NB4 (cell line): ENCODE results near the gene SFI1.
"Not testable (repeated sequence)": the region's sequence is repeated elsewhere in the genome, so short reads cannot be mapped to it uniquely, and the experiment has no call there.

Experiments used
- MAX ChIP-seq: IDR thresholded peaks from 2 replicates; pipeline ENCODE4 v1.6.1; 2011; ENCODE audit warnings: low read depth, low read length
- POLR2A ChIP-seq: IDR thresholded peaks from 2 replicates; pipeline ENCODE4 v1.6.1; 2011; ENCODE audit warnings: mild to moderate bottlenecking; ENCODE audit not compliant: insufficient read length; ENCODE audit errors: extremely low read depth
- TF ChIP-seq, protein P1 (sequence below): IDR thresholded peaks from one replicate; pipeline ENCODE4 v1.5.1; 2012; ENCODE audit warnings: low read depth, low read length

- TF ChIP-seq, protein P1, sequence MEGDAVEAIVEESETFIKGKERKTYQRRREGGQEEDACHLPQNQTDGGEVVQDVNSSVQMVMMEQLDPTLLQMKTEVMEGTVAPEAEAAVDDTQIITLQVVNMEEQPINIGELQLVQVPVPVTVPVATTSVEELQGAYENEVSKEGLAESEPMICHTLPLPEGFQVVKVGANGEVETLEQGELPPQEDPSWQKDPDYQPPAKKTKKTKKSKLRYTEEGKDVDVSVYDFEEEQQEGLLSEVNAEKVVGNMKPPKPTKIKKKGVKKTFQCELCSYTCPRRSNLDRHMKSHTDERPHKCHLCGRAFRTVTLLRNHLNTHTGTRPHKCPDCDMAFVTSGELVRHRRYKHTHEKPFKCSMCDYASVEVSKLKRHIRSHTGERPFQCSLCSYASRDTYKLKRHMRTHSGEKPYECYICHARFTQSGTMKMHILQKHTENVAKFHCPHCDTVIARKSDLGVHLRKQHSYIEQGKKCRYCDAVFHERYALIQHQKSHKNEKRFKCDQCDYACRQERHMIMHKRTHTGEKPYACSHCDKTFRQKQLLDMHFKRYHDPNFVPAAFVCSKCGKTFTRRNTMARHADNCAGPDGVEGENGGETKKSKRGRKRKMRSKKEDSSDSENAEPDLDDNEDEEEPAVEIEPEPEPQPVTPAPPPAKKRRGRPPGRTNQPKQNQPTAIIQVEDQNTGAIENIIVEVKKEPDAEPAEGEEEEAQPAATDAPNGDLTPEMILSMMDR: not testable (repeated sequence)
- not testable (repeated sequence) for TF ChIP-seq POLR2A, MAX
Observed at GRCh38 chr22:31507517-31507916, 11.2 kb downstream of the SFI1 start.
